ENCODE data around the gene CDH4. TPM values are rescaled to one million over a fixed set of nuclear protein-coding genes. Genes with fewer than 3 reads are reported as not detected.

The CDH4 gene
- total RNA-seq, 1 experiment from 2014 or later: 5.3 TPM

GRCh38 chr20:61631751-61632150, 379.7 kb downstream of the CDH4 start (continued):
- TF ChIP-seq SMAD3 (CRISPR knock-in tag; IDR thresholded peaks at IDR 0.05; ENCODE audit: borderline replicate concordance): no peak
- no peak for TF ChIP-seq RELA (CRISPR knock-in tag; IDR thresholded peaks at IDR 0.05; ENCODE audit: borderline replicate concordance)
- no peak for TF ChIP-seq FOXP1 (CRISPR knock-in tag; IDR thresholded peaks at IDR 0.05; ENCODE audit: borderline replicate concordance)
- TF ChIP-seq ERG (CRISPR knock-in tag; IDR thresholded peaks at IDR 0.05): no peak

- Mint-ChIP-seq H3K27ac (no peak overlapping the region), H3K4me1 (peaks cover 16% of the 10 kb centered on the region), H3K27me3 (ENCODE audit: low read depth) (no peaks in the 10 kb centered on the region; the same call in 1 of the 2 replicates), H3K36me3 (no peaks in the 10 kb centered on the region), H3K4me3 (no peak overlapping the region), H3K9me3 (peaks cover 4% of the 10 kb centered on the region; the same call in 1 of the 2 replicates)
- ATAC-seq (no peak), DNase-seq (ENCODE audit: low spot score) (no peak)
- no peak for TF ChIP-seq ETV6 (CRISPR knock-in tag; IDR thresholded peaks at IDR 0.05)
- TF ChIP-seq AR (CRISPR knock-in tag; IDR thresholded peaks at IDR 0.05): no peak
- TF ChIP-seq ZNF121 (CRISPR knock-in tag; IDR thresholded peaks at IDR 0.05): no peak
- no peak for TF ChIP-seq HMGA2 (CRISPR knock-in tag; IDR thresholded peaks at IDR 0.05)
- TF ChIP-seq SMAD3 (CRISPR knock-in tag; IDR thresholded peaks at IDR 0.05; ENCODE audit: borderline replicate concordance): no peak
- TF ChIP-seq JAZF1 (CRISPR knock-in tag; IDR thresholded peaks at IDR 0.05): no peak
- TF ChIP-seq SMAD4 (CRISPR knock-in tag; IDR thresholded peaks at IDR 0.05): no peak
- no peak for TF ChIP-seq NR1H2 (CRISPR knock-in tag; IDR thresholded peaks at IDR 0.05)
- TF ChIP-seq RORB (CRISPR knock-in tag; IDR thresholded peaks at IDR 0.05): no peak
- no peak for TF ChIP-seq PRRX2 (CRISPR knock-in tag; IDR thresholded peaks at IDR 0.05)
- no peak for TF ChIP-seq ESRRA (CRISPR knock-in tag; IDR thresholded peaks at IDR 0.05; ENCODE audit: borderline replicate concordance)
- no peak for TF ChIP-seq ZSCAN18 (CRISPR knock-in tag; IDR thresholded peaks at IDR 0.05)
- ChIA-PET POLR2A (no interaction called here), CTCF (no interaction called here)
Observed at GRCh38 chr20:61633004-61633403, 380.9 kb downstream of the CDH4 start.

GRCh38 chr20:61634376-61635145, 382.5 kb downstream of the CDH4 start:
- TF ChIP-seq MLX (CRISPR knock-in tag; IDR thresholded peaks at IDR 0.05) (no peak), SMAD3 (CRISPR knock-in tag; IDR thresholded peaks at IDR 0.05; ENCODE audit: borderline replicate concordance) (no peak), PRRX2 (CRISPR knock-in tag; IDR thresholded peaks at IDR 0.05) (no peak), MAX (CRISPR knock-in tag; IDR thresholded peaks at IDR 0.05) (no peak), ZNF138 (CRISPR knock-in tag; conservative IDR thresholded peaks at IDR 0.05) (no peak)
- ChIA-PET CTCF (no interaction called here), POLR2A (no interaction called here)
- H3K27me3 Mint-ChIP-seq (ENCODE audit: low read depth): peaks cover 11% of the 10 kb centered on the region
- no peak for ATAC-seq
- H3K36me3 Mint-ChIP-seq: no peaks in the 10 kb centered on the region
- H3K27ac Mint-ChIP-seq: no peak overlapping the region
- H3K4me3 Mint-ChIP-seq: no peak overlapping the region
- peaks cover 4% of the 10 kb centered on the region; the same call in 1 of the 2 replicates for H3K9me3 Mint-ChIP-seq
- DNase-seq (ENCODE audit: low spot score): no peak
- H3K4me1 Mint-ChIP-seq: peaks cover 16% of the 10 kb centered on the region
